PC-3 (cell line): ENCODE measurements around the gene HMGCS2. TPM values are rescaled to one million over a fixed set of nuclear protein-coding genes. Genes with fewer than 3 reads are reported as not detected.

Experiments used
- ATAC-seq: fragments of 200-7000 bp; cut with Tn5 transposase; 2 replicates; pipeline ENCODE4 v1.9.1; 2020; ENCODE audit warnings: mild to moderate bottlenecking, moderate library complexity
- BruUV-seq: library from RNA; stranded (reverse); fragments of 400-500 nt; replicated peaks from 2 replicates; lab custom pipeline; 2021; lab: Mats Ljungman, UMichigan
- CTCF ChIA-PET: fragments of 300-600 bp; sonication (Branson Sonifier 250); formaldehyde crosslinking; loops from one replicate; lab custom pipeline; 2022; ENCODE audit warnings: antibody characterized with exemption; lab: Charles Lee
- POLR2A ChIA-PET: fragments of 300-600 bp; sonication (Branson Sonifier 250); formaldehyde crosslinking; loops from one replicate; lab custom pipeline; 2022; ENCODE audit warnings: antibody characterized with exemption; ENCODE audit not compliant: unreplicated experiment; lab: Charles Lee
- DNase-seq: peaks from one replicate; pipeline ENCODE4 v3.0.0-alpha.2; 2015
- H2AFZ ChIP-seq: fragments of 300-600 bp; sonication (generic); 2 replicates; pipeline ENCODE4 v1.6.0; 2016; ENCODE audit warnings: antibody characterized with exemption, low read length
- H3F3A ChIP-seq: fragments of 300-600 bp; sonication (generic); one replicate; pipeline ENCODE4 v1.6.0; 2017; ENCODE audit warnings: antibody characterized with exemption, low read length, control low read depth, mild to moderate bottlenecking; ENCODE audit not compliant: unreplicated experiment
- H3K27ac ChIP-seq: fragments of 300-600 bp; sonication (generic); 2 replicates; pipeline ENCODE4 v1.5.1; 2016; ENCODE audit warnings: mild to moderate bottlenecking, low read length
- H3K27me3 ChIP-seq: fragments of 300-600 bp; sonication (generic); 2 replicates; pipeline ENCODE4 v1.6.1; 2016; ENCODE audit warnings: low read length, mixed read lengths
- H3K36me3 ChIP-seq: fragments of 300-600 bp; sonication (generic); 2 replicates; pipeline ENCODE4 v1.6.1; 2016; ENCODE audit warnings: low read depth, mixed run types, low read length, mixed read lengths
- H3K4me1 ChIP-seq: fragments of 300-600 bp; sonication (generic); 2 replicates; pipeline ENCODE4 v1.5.1; 2016; ENCODE audit warnings: low read length; ENCODE audit not compliant: insufficient read depth
- H3K4me2 ChIP-seq: fragments of 300-600 bp; sonication (generic); 2 replicates; pipeline ENCODE4 v1.6.0; 2016; ENCODE audit warnings: low read length
- H3K4me3 ChIP-seq: fragments of 300-600 bp; sonication (generic); 2 replicates; pipeline ENCODE4 v1.5.1; 2016; ENCODE audit warnings: mild to moderate bottlenecking, low read length, mixed read lengths
- H3K79me2 ChIP-seq: fragments of 300-600 bp; sonication (generic); 2 replicates; pipeline ENCODE4 v1.6.1; 2017; ENCODE audit warnings: low read length, mixed read lengths
- H3K9ac ChIP-seq: fragments of 300-600 bp; sonication (generic); 2 replicates; pipeline ENCODE4 v1.6.0; 2016; ENCODE audit warnings: mild to moderate bottlenecking, low read length
- H3K9me2 ChIP-seq: fragments of 300-600 bp; sonication (generic); replicated peaks from 2 replicates; pipeline ENCODE4 v1.6.1; 2016; ENCODE audit warnings: mixed run types, low read length, mixed read lengths
- H3K9me3 ChIP-seq: fragments of 300-600 bp; sonication (generic); 2 replicates; pipeline ENCODE4 v1.6.1; 2016; ENCODE audit warnings: low read length, mixed read lengths
- H4K20me1 ChIP-seq: fragments of 300-600 bp; sonication (generic); 2 replicates; pipeline ENCODE4 v1.6.1; 2016; ENCODE audit warnings: low read length, mixed read lengths
- CTCF ChIP-seq: fragments of 300-600 bp; sonication (generic); conservative IDR thresholded peaks from 2 replicates; pipeline ENCODE4 v1.5.1; 2017; ENCODE audit warnings: antibody characterized with exemption, low read depth, mild to moderate bottlenecking, low read length
- EZH2 ChIP-seq: fragments of 300-600 bp; sonication (generic); IDR thresholded peaks from one replicate; pipeline ENCODE4 v1.6.1; 2017; ENCODE audit warnings: antibody characterized with exemption, mild to moderate bottlenecking, low read length; ENCODE audit not compliant: unreplicated experiment
- EZH2phosphoT487 ChIP-seq: fragments of 300-600 bp; sonication (generic); IDR thresholded peaks from 2 replicates; pipeline ENCODE4 v1.6.1; 2018; ENCODE audit warnings: mild to moderate bottlenecking, antibody characterized with exemption, low read length, borderline replicate concordance
- intact Hi-C: fragments of 100-400 bp; cut with micrococcal nuclease; formaldehyde crosslinking; loops from 2 replicates; pipeline ENCODE4 v1.9.0; 2023
- total RNA-seq: library from RNA; depleted of rRNA; stranded (reverse); fragments of >200 nt; gene quantifications from 2 replicates; pipeline ENCODE4 v1.2.3, GENCODE V29; 2014

The HMGCS2 gene
- total RNA-seq, 1 experiment from 2014 or later: not detected

DNA sequence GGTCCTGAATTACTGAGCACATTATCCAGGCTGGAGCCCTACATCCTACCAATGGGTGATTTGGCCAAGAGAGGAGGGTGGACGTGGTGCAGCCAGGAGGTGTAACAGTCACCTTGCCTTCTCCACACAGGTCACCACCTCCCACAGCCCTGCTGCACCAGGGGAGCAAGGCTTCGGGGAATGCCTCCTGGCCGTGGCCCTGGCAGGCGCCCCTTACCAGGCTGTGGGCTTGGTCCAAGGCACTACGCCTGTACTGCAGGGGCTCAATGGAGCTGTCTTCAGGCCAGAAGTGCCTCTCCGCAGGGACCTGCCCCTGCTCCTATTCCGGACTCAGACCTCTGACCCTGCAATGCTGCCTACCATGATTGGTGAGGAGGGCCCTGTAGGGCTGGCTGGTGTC is 26.0 kb downstream of the HMGCS2 start:
- Histone ChIP-seq H3K27ac (no peak overlapping the region), H3K36me3 (no peaks in the 10 kb centered on the region; the same call in none of the 2 replicates), H3K9me2 (no peaks in the 10 kb centered on the region), H3K4me1 (no peaks in the 10 kb centered on the region), H2AFZ (no peak overlapping the region), H3K79me2 (no peaks in the 10 kb centered on the region), H3K9me3 (no peaks in the 10 kb centered on the region), H3F3A (no peaks in the 10 kb centered on the region), H3K9ac (no peak overlapping the region), H3K4me3 (no peak overlapping the region), H3K27me3 (no peaks in the 10 kb centered on the region), H3K4me2 (no peak overlapping the region), H4K20me1 (no peaks in the 10 kb centered on the region)
- BruUV-seq: no TSS peak
- POLR2A ChIA-PET: no interaction called here
- CTCF ChIA-PET: no interaction called here
- intact Hi-C loops: loop anchor here (10.0 kb wide), 1 partner anchor 128 kb away; no protein-coding TSS in a partner anchor
- DNase-seq: no peak
- TF ChIP-seq CTCF (no peak), EZH2 (no peak), EZH2phosphoT487 (no peak)
- ATAC-seq: no peak

DNA sequence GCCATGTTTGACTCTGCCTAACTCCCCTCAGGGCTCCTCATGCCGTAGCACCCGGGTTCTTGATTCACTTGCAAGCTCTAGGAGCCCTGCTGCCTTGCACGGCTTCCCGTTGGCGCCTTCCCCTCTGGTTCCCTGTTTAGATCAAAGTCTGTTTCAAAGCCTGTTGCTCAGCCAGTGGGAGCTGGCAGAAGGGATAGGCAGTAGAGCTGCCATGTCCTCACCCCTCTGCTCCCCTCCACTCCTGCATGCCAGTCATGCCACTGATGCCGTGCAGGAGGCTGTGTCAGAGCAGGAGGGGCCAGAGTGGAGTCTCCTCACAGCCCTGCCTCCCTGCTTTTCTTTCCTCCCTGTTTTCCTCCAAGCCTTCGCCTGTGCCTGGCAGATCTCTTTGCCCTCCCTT is 26.5 kb downstream of the HMGCS2 start:
- Histone ChIP-seq H3K9ac (no peak overlapping the region), H3K36me3 (no peaks in the 10 kb centered on the region; the same call in none of the 2 replicates), H3K79me2 (no peaks in the 10 kb centered on the region), H2AFZ (no peak overlapping the region), H3K4me3 (no peak overlapping the region), H3K4me2 (no peak overlapping the region), H4K20me1 (no peaks in the 10 kb centered on the region), H3F3A (no peaks in the 10 kb centered on the region), H3K27ac (no peak overlapping the region), H3K9me3 (no peaks in the 10 kb centered on the region), H3K27me3 (no peaks in the 10 kb centered on the region), H3K9me2 (no peaks in the 10 kb centered on the region), H3K4me1 (no peaks in the 10 kb centered on the region)
- DNase-seq (no peak), ATAC-seq (no peak)
- ChIA-PET CTCF (no interaction called here), POLR2A (no interaction called here)
- intact Hi-C loops: loop anchor here (10.0 kb wide), 1 partner anchor 127 kb away; no protein-coding TSS in a partner anchor
- TF ChIP-seq CTCF (no peak), EZH2phosphoT487 (no peak), EZH2 (no peak)
- no TSS peak for BruUV-seq

- Histone ChIP-seq H3K79me2 (no peaks in the 10 kb centered on the region), H3K36me3 (peaks cover 7% of the 10 kb centered on the region), H3K9me3 (no peaks in the 10 kb centered on the region), H3K27me3 (no peaks in the 10 kb centered on the region), H4K20me1 (no peaks in the 10 kb centered on the region), H3K4me1 (no peaks in the 10 kb centered on the region), H3K4me2 (no peak overlapping the region), H3K4me3 (no peak overlapping the region), H3K9ac (no peak overlapping the region), H2AFZ (no peak overlapping the region), H3F3A (no peaks in the 10 kb centered on the region), H3K9me2 (no peaks in the 10 kb centered on the region), H3K27ac (no peak overlapping the region)
- ChIA-PET POLR2A (no interaction called here), CTCF (no interaction called here)
- BruUV-seq: no TSS peak
- intact Hi-C loops: loop anchor here (10.0 kb wide), 1 partner anchor 126 kb away; no protein-coding TSS in a partner anchor
- ATAC-seq: no peak
- TF ChIP-seq CTCF (no peak), EZH2 (no peak), EZH2phosphoT487 (no peak)
- DNase-seq: no peak
These were observed 27.6 kb downstream of the HMGCS2 start for GRCh38 chr1:119740896-119741780.
